ENCODE data around the gene GUCD1. TPM values are rescaled to one million over a fixed set of nuclear protein-coding genes. Genes with fewer than 3 reads are reported as not detected.

GUCD1 gene
- total RNA-seq, 2 donors from 2014 or later = 138 to 147 TPM

- intact Hi-C loops (cut with DNase I) = no loop called here
- no peak for ATAC-seq
- no peak for DNase-seq
These were observed 40.5 kb downstream of the GUCD1 start for GRCh38 chr22:24514241-24515026.

DNA sequence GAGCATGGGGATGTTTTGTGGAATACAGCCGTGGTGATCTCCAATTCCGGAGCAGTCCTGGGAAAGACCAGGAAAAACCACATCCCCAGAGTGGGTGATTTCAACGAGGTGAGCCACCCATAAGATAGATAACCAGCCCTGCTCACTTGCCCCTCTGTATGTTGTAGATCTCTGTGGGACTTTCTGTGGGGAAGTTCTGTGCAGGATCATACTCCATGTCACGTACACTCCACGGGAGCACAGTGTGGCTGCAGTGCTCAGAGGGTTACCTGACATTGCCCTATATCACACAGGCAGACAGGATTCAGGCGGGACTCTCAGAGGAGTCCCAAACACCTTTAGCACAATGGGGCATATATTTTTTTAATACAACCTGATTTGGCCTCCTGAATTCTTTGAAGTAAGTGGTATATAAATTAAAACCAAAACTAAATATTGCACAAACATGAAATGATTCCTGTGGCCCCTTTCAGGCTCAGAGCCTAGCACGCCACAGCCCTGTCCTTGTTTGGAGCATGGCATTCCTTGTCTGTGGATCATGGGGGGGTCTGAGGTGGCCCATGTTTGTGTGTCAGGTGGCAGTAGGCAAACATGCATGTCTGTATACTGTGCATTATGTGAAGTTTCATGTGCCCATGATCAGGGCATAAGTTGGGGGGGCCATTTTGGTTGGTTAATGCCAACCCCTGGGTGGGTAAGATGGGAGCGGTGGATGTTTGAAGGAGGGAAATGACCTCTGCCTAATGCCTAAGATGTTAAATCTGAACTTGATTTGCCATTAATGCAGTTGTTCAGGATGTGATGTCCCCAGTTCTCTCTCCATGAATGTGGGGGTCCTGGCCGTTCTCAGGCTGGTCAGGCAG, 41.3 kb downstream of the GUCD1 start:
- ATAC-seq (no peak), DNase-seq (no peak)
- intact Hi-C loops (cut with DNase I) = no loop called here

DNA sequence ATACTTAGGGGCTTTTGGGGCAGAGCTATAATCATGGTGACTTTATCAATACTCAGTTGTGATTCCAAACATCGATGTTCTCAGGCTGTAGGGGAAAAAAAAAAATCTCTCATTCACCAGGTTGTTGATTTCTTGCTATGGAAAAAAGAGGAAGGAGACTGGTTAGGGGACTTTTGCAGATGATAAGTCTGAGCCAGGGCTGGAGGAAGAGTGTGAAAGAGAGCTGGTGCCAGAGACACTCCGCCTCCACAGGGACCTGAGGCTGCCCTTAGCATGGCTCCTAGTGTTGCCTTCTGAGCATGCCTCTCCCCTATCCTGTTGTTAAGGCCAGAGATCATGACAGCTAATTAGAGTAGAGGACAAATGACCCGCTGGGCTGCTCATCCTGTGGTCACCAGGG, 42.9 kb downstream of the GUCD1 start:
- DNase-seq (no peak), ATAC-seq (peak in 1 of 2 donors; percentile 57)
- intact Hi-C loops (cut with DNase I) = no loop called here

- DNase-seq (peak; percentile 43), ATAC-seq (peak; percentile 62 to 81)
- intact Hi-C loops (cut with DNase I) = no loop called here
These were observed 44.0 kb downstream of the GUCD1 start for GRCh38 chr22:24510637-24511625.

GRCh38 chr22:24507716-24508115, 47.2 kb downstream of the GUCD1 start:
- no peak for ATAC-seq
- no peak for DNase-seq
- intact Hi-C loops (cut with DNase I) = no loop called here

DNA sequence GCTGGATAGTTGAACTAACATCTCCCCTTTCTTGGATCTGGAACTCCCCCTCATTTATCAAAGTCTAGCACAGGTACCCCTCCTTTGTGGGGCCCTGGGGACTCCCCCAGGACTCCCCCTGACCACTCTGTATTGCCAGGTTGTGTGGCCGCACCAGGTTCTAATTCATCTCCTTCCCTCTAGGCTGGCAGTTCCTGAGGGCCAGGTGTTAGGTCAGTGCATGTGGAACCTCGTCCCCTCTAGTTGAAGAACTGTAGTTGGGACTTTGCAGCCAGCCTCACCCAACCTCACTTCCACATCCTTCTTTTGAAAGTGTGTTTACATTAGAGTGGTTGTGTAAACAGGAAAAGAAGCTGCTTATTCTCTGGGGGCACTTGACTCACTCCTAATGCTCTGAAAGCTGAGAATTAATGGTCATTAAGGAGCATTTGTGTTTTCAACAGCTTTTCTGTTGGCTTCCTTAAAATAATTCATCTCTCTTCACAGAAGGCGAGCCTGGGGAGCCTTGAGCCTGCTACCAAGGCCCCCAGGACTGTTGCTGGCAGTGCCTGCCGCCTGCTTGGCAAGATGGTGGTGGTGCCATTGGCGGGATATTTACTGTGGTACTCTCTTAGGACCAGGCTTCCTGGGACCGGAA, 48.0 kb downstream of the GUCD1 start:
- no peak for ATAC-seq
- DNase-seq = no peak
- intact Hi-C loops (cut with DNase I) = no loop called here

GRCh38 chr22:24504956-24505736, 49.8 kb downstream of the GUCD1 start:
- ATAC-seq = no peak
- no peak for DNase-seq
- intact Hi-C loops (cut with DNase I) = loop anchor here in 1 of 2 donors (5.0 kb wide), 1 partner anchor 83 kb away; no protein-coding TSS in a partner anchor

GRCh38 chr22:24504540-24504939, 50.4 kb downstream of the GUCD1 start:
- ATAC-seq = no peak
- intact Hi-C loops (cut with DNase I) = loop anchor here in 1 of 2 donors (5.0 kb wide), 1 partner anchor 82 kb away; no protein-coding TSS in a partner anchor
- no peak for DNase-seq

GRCh38 chr22:24503843-24504338, 51.0 kb downstream of the GUCD1 start:
- no peak for ATAC-seq
- intact Hi-C loops (cut with DNase I) = loop anchor here in 1 of 2 donors (5.0 kb wide), 1 partner anchor 82 kb away; no protein-coding TSS in a partner anchor
- DNase-seq = no peak

DNA sequence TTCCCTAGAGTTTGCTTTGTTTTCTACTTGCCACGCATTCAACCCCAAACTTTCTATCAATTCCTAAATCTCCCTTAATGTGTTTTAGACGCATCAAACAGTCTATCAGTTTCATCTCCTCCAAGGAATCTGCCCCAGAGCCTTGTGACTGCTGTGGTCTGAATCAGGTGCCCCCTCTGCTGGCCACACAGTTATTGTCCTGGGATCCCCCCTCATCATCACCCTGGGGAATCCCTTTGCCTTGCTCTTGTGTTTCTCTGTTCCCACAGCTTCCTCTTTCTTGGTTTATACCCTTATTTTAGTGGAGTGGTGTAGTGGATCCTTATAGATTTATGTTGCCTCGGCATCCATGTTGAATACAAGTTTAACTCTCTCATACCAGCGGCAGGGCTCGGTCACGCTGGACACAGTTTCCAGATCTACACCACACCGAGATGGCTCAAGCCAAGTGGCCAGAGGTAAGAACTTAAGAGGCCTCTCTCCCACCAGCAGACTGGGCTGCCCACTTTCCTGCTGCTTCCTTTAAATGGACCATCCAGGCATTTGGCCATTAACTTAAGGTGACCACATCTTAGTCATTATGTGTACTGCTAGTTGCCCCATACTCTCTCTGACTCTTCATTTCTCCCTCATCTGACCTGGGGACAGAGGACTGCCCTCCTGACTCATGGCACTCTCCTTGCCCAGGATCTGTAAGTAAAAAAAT, 51.6 kb downstream of the GUCD1 start:
- peak; percentile 60 to 68 for ATAC-seq
- intact Hi-C loops (cut with DNase I) = loop anchor here in 1 of 2 donors (5.0 kb wide), 1 partner anchor 81 kb away; no protein-coding TSS in a partner anchor
- DNase-seq = peak; percentile 68

GRCh38 chr22:24502541-24502940, 52.4 kb downstream of the GUCD1 start:
- DNase-seq (no peak), ATAC-seq (no peak)
- intact Hi-C loops (cut with DNase I) = loop anchor here in 1 of 2 donors (5.0 kb wide), 1 partner anchor 80 kb away; no protein-coding TSS in a partner anchor

GRCh38 chr22:24502034-24502433, 52.9 kb downstream of the GUCD1 start:
- no peak for DNase-seq
- no peak for ATAC-seq
- intact Hi-C loops (cut with DNase I) = loop anchor here in 1 of 2 donors (5.0 kb wide), 1 partner anchor 80 kb away; no protein-coding TSS in a partner anchor

DNA sequence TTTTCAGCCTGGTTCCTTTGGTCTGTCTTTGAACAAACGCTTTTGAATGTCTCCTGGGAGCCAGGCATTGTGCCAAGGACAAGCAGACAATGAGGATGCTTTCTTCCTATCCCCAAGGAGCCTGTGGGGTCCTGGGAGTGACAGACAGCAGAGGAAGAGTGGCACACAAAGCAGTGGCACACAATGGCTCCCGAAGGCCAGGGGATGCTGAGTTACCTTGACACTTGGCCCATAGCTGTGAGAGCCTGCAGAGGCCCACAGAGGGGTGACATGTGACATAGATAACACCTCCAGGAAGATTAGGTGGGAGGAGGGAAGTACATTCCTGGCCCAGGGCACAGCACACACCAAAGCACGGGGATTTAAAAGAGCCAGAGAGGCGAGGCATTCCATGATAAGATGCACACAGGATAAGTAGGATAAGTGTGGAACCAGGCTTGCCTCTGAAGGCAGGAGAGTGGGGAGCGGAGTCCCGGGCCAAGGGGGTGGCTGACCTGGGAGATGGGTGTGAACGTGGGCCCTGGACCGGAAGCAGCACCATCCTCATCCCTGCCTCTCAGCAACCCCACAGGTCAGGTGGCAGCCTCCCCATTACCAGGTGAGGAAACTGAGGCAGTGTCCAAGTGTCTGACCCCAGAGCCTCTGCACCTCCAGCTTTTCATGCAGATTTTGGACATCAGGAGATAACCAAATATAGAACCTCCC, 53.5 kb downstream of the GUCD1 start:
- peak; percentile 65 to 69 for ATAC-seq
- no peak for DNase-seq
- intact Hi-C loops (cut with DNase I) = loop anchor here in 1 of 2 donors (5.0 kb wide), 1 partner anchor 79 kb away; no protein-coding TSS in a partner anchor

GRCh38 chr22:24500277-24500820, 54.6 kb downstream of the GUCD1 start:
- ATAC-seq = peak; percentile 51 to 74
- intact Hi-C loops (cut with DNase I) = loop anchor here in 1 of 2 donors (5.0 kb wide), 1 partner anchor 78 kb away; no protein-coding TSS in a partner anchor

GRCh38 chr22:24499706-24500276, 55.1 kb downstream of the GUCD1 start:
- ATAC-seq (no peak), DNase-seq (no peak)
- intact Hi-C loops (cut with DNase I) = loop anchor here in 1 of 2 donors (5.0 kb wide), 1 partner anchor 77 kb away; no protein-coding TSS in a partner anchor

More at GRCh38 chr22:24500277-24500820, 54.6 kb downstream of the GUCD1 start:
- DNase-seq = no peak

All from left cardiac atrium (tissue), 4 donors.